BJ (cell line): ENCODE measurements around the gene MED13L. TPM values are rescaled to one million over a fixed set of nuclear protein-coding genes. Genes with fewer than 3 reads are reported as not detected.

Experiments
- CTCF ChIA-PET: fragments of 350-600 bp; formaldehyde crosslinking; extraction: SDS; loops from one replicate; lab custom pipeline; 2021; ENCODE audit warnings: antibody characterized with exemption, inconsistent platforms; lab: Yijun Ruan, JAX
- POLR2A ChIA-PET: fragments of 300-600 bp; sonication (Branson Sonifier 250); formaldehyde crosslinking; extraction: SDS; loops from one replicate; lab custom pipeline; 2021; ENCODE audit warnings: antibody characterized with exemption; lab: Charles Lee
- DNase-seq: peaks from one replicate; pipeline ENCODE4 v3.0.0-alpha.2; 2011; ENCODE audit warnings: low read depth
- H3K27me3 ChIP-seq: 2 replicates; pipeline ENCODE4 v1.6.0; 2011; ENCODE audit warnings: low read length; ENCODE audit not compliant: control insufficient read depth, insufficient read depth
- H3K36me3 ChIP-seq: 2 replicates; pipeline ENCODE4 v1.5.1; 2011; ENCODE audit warnings: low read length; ENCODE audit not compliant: control insufficient read depth, insufficient read depth
- H3K4me3 ChIP-seq: 2 replicates; pipeline ENCODE4 v1.5.1; 2011; ENCODE audit warnings: low read depth, mild to moderate bottlenecking, control low read depth, low read length
- polyA plus RNA-seq: library from polyadenylated mRNA; depleted of rRNA; stranded (reverse); fragments of >200 nt; gene quantifications from 2 replicates; pipeline ENCODE4 v1.2.3, GENCODE V29; 2011
- TF ChIP-seq, protein P1 (sequence below): IDR thresholded peaks from 2 replicates; pipeline ENCODE4 v1.5.1; 2011; ENCODE audit warnings: low read depth, mild to moderate bottlenecking, control low read depth, inconsistent platforms, low read length, moderate library complexity; ENCODE audit not compliant: insufficient read depth

MED13L gene
- polyA plus RNA-seq, 1 experiment = 43.7 TPM

GRCh38 chr12:116201908-116202307 is 75.6 kb downstream of the MED13L start:
- Histone ChIP-seq H3K36me3 (no peaks in the 10 kb centered on the region), H3K4me3 (no peak overlapping the region), H3K27me3 (no peaks in the 10 kb centered on the region)
- DNase-seq = no peak
- TF ChIP-seq, protein P1, sequence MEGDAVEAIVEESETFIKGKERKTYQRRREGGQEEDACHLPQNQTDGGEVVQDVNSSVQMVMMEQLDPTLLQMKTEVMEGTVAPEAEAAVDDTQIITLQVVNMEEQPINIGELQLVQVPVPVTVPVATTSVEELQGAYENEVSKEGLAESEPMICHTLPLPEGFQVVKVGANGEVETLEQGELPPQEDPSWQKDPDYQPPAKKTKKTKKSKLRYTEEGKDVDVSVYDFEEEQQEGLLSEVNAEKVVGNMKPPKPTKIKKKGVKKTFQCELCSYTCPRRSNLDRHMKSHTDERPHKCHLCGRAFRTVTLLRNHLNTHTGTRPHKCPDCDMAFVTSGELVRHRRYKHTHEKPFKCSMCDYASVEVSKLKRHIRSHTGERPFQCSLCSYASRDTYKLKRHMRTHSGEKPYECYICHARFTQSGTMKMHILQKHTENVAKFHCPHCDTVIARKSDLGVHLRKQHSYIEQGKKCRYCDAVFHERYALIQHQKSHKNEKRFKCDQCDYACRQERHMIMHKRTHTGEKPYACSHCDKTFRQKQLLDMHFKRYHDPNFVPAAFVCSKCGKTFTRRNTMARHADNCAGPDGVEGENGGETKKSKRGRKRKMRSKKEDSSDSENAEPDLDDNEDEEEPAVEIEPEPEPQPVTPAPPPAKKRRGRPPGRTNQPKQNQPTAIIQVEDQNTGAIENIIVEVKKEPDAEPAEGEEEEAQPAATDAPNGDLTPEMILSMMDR = no peak
- ChIA-PET POLR2A (interaction anchor here (0.6 kb wide), 1 partner anchor 8 kb away, joined by 5 read pairs; no protein-coding TSS in a partner anchor), CTCF (interaction anchor here (0.6 to 1.6 kb wide), 5 partner anchors 9 to 190 kb away, joined by 3 to 6 read pairs (median 3); no protein-coding TSS in a partner anchor)

DNA sequence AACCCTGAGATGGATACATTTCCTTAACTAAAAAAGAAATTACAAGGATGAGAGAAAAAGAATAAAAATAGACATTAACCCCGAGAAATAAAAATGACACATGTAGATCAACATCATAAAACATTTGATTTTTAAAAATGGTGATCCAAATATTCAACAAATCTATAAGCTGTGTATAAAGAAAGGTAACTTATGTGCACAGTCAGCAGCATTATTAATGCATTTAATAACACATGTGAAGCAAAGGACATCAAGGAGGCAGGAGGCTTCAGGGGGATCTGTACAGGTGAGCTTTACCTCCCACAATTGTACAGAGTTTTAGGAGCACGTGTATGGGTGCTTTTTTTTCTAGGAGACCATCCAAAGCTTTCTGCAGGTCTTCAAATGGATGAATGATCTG is 76.1 kb downstream of the MED13L start:
- POLR2A ChIA-PET = interaction anchor here (0.6 kb wide), 1 partner anchor 7 kb away, joined by 5 read pairs; no protein-coding TSS in a partner anchor
- no peaks in the 10 kb centered on the region for H3K27me3 ChIP-seq
- no peak for DNase-seq
- CTCF ChIA-PET = interaction anchor here (1.1 to 1.6 kb wide), 3 partner anchors 16 to 189 kb away, joined by 3 to 6 read pairs (median 3); no protein-coding TSS in a partner anchor
- TF ChIP-seq, protein P1 = no peak
- no peak overlapping the region for H3K4me3 ChIP-seq
- H3K36me3 ChIP-seq = no peaks in the 10 kb centered on the region

DNA sequence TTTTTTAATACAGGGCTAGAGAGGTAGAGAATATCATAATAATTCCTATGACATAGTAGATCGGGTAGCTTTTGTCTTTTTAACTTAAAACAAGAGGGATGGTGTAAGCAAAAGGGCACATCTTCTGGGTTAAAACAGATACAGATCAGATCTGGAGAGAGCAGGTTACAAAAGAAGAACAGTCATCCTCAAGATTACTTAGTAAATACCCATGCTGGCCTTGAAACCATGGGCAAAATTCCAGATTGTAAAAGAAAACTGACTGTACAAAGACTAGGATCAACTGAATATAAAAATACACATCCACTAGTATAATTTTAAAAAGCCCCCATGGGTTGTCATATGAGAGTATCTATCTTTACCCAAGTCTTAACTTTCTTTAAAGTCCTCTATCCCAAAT is 76.7 kb downstream of the MED13L start:
- no peaks in the 10 kb centered on the region for H3K36me3 ChIP-seq
- no peak overlapping the region for H3K4me3 ChIP-seq
- TF ChIP-seq, protein P1 = no peak
- ChIA-PET CTCF (interaction anchor here (1.4 kb wide), 1 partner anchor 35 kb away, joined by 3 read pairs; no protein-coding TSS in a partner anchor), POLR2A (no interaction called here)
- no peak for DNase-seq
- H3K27me3 ChIP-seq = no peaks in the 10 kb centered on the region

DNA sequence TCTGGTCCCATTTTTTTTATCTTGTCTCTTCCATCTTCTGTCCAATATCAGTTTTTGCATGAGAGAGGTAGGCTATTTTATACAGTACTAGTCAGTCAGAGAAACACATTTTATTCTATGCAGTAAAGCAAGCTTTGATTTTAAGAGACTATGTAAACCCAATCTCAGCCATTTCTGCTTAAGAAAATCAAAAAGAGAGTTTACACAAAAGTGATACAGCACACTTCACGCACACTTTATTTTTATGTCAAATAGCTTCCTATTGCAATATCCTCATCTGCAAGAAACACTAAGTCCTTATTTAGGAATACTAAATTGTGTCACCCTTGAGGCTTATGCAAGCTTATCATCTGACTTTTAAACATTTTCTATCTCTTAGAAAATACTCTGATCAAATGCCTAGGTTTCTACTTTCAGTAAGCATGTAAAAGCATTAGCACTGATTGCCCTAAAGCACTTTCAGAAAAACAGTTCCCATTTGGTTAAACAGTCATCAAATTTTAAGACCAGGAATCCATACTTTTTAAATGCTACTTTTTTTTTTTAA is 78.3 kb downstream of the MED13L start:
- Histone ChIP-seq H3K27me3 (no peaks in the 10 kb centered on the region), H3K36me3 (no peaks in the 10 kb centered on the region), H3K4me3 (no peak overlapping the region)
- TF ChIP-seq, protein P1 = no peak
- ChIA-PET POLR2A (interaction anchor here (0.6 kb wide), 1 partner anchor 1029 kb away, joined by 3 read pairs; no protein-coding TSS in a partner anchor), CTCF (interaction anchor here (1.1 kb wide), 1 partner anchor 13 kb away, joined by 3 read pairs; no protein-coding TSS in a partner anchor)
- no peak for DNase-seq
